HG03045 (cell line): ENCODE measurements around the gene FOXO6.

Source experiments
- ATAC-seq: cut with Tn5 transposase; IDR thresholded peaks from one replicate; pipeline ENCODE4 v1.9.1; 2021; ENCODE audit warnings: mild to moderate bottlenecking, moderate library complexity; ENCODE audit not compliant: unreplicated experiment

FOXO6 gene

GRCh38 chr1:41365772-41366454 lies 4.7 kb downstream of the FOXO6 start:
- no peak for ATAC-seq

- no peak for ATAC-seq
These were observed 5.4 kb downstream of the FOXO6 start for GRCh38 chr1:41366455-41367287.

- ATAC-seq: no peak
These were observed 6.0 kb downstream of the FOXO6 start for GRCh38 chr1:41367288-41367642.

GRCh38 chr1:41368366-41368765 lies 7.1 kb downstream of the FOXO6 start:
- ATAC-seq: no peak

DNA sequence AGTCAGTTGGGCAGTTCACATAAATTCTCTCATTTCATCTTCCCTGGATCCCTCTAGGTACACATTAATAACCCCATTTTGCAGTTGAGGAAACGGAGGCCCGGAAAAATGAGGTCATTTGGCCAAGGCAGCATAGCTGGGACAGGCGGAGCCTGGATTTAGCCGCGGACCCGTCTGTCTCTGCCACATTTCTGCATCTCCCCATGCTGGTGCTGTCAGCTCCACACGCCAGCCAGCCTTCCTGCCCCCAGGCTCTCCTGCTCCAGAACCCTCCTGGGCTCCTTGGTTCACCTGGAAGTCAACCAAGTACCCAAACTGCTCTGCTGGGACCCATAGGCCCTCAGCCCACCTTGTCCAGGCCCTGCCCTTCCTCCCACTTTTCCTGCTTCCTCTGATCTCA lies 7.6 kb downstream of the FOXO6 start:
- no peak for ATAC-seq

- ATAC-seq: no peak
These were observed 8.3 kb downstream of the FOXO6 start for GRCh38 chr1:41369531-41369930.

- ATAC-seq: no peak
These were observed 9.0 kb downstream of the FOXO6 start for GRCh38 chr1:41370225-41370624.

- ATAC-seq: no peak
These were observed 9.7 kb downstream of the FOXO6 start for GRCh38 chr1:41370756-41371420.

DNA sequence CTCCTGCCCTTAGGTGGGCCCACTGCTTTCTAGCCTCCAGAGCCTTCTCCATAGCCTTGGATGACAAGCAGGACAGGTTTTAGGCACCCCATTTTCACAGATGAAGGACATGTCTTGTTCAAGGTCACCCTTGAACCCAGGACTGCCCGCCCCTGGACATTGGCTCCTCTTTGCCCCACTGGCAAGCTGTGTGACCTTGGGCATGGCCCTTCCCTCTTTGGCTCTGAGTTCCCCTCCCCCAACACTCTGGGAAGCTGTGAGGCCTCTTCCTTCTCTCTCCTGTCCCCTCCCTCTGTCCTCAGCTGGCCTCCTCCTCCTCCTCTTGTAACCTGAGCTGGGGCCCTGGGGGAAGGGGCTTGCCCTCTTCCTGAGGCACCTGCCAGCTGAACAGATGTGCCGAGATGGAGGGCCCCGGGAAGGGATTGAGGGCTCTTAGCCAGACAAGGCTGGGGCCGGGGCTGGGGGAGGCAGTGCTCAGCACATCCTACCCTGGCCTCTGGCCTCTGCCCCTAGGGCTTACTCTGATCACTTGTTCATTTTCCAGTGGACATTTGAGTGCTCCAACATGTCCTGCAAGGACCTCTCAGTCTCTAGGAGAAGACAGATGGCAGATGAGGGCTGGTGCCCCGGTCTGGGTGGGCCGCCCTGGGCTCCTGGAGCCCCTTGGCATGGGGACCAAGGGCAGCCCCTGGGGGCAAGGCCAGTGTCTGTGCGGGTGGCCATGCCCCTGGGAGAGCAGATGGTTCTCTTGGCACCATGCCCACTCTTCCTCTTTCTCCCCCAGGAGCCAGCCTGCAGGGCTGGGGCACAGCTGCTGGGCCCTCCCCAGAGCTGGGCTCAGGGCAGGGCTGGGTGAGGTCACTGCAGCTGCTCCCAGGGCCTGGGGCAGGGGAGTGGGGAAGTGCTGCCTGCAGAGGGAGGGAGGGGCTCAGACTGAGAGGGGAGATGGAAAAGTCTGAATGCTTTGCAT lies 10.7 kb downstream of the FOXO6 start:
- no peak for ATAC-seq

GRCh38 chr1:41372600-41372993 lies 11.4 kb downstream of the FOXO6 start:
- no peak for ATAC-seq

- ATAC-seq: no peak
These were observed 12.1 kb downstream of the FOXO6 start for GRCh38 chr1:41373373-41373772.

DNA sequence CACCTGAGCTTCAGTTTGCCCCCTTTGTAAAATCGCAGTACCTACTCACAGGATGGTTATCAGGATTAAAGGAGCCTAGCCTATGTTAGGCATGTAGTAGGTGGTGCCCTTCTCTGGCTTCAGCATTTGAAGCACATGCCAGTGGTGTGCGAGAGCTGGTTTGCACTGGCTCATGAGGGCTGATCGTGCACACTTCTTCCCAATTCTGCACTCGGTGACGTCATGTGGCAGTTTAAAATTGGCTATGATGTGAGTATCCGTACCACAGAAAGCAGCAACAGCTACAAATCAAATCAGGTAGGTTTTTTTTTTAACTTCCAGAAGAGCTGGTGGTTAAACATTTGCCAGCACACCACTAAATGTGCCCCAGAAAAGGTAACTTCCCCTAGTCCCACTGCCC lies 13.5 kb downstream of the FOXO6 start:
- ATAC-seq: no peak

DNA sequence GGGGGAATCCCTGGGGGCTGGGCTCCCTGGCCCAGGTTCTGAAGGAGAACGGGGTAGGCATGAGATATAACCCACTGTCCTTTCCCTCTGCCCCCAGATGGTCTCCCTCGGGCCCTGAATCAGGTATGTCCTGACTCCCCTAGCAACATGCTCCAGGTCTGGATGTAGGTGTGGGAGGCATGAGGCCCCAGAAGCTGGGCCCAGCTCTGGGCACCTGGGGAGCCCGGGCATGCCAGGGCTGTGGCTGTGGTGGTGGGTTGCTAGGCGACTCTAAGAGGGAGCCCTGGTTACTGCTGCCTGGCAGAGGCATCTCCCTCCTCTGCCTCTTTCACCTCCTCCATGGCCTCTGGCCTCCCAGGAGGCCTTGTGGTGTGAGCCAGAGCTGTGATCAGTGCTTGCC lies 16.2 kb downstream of the FOXO6 start:
- ATAC-seq: no peak

GRCh38 chr1:41378222-41378621 lies 17.0 kb downstream of the FOXO6 start:
- ATAC-seq: no peak

- no peak for ATAC-seq
These were observed 17.9 kb downstream of the FOXO6 start for GRCh38 chr1:41378999-41379737.

DNA sequence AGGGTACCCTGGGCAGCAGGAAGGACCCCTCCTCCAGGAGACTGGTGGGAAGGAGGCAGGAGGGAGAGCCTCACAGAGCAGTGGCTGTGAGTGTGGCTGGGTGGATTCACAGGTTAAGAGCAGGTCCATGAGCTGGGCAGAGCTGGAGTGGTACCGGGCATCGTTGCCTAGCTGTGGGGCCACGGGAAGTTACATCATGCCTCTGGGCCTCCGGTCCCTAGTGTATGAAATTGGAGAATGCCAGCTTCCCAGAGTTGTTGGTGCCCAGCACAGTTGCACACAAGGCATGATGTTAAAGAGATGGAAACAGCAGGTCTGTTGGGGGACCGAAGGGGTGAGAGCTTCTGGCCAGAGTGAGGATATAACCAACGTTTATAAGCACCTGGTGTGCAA lies 18.5 kb downstream of the FOXO6 start:
- no peak for ATAC-seq

GRCh38 chr1:41380195-41380594 lies 19.0 kb downstream of the FOXO6 start:
- ATAC-seq: no peak

- no peak for ATAC-seq
These were observed 19.9 kb downstream of the FOXO6 start for GRCh38 chr1:41380979-41381691.

GRCh38 chr1:41381692-41382479 lies 20.7 kb downstream of the FOXO6 start:
- ATAC-seq: no peak
